ENCODE measurements around the gene PRTN3. TPM values are rescaled to one million over a fixed set of nuclear protein-coding genes. Genes with fewer than 3 reads are reported as not detected.

Gene PRTN3
- total RNA-seq, 1 donor from 2014 or later = not detected

DNA sequence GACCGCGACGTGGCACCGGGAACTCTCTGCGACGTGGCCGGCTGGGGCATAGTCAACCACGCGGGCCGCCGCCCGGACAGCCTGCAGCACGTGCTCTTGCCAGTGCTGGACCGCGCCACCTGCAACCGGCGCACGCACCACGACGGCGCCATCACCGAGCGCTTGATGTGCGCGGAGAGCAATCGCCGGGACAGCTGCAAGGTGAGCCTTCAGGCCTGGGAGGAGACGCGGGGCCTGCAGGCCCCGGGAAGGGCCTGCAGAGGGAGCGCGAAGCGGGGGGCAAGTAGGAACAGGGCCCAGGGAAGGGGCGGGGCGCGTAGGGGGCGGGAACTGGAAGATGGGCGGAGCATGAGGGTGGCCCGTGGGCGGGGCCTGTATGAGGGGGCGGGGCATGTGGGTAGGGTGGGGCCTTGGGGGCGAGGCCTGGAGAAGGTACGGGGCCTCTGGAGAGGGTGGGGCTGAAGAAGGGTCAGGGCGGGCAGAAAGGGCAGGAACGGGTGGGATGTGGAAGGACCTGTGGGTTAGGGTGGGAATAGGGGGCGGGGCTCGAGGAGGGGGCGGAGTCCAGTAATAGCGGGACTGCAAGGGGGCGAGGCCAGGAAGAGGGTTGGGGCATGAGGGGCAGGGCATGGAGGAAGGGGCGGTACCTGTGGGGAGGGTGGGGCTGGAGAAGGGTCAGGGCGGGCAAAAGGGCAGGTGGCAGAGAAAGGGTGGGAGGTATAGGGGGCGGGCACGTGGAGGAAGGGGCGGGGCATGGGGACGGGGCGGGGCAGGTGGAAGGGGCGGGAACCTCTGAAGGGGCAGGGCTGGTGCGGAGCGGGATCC is 21.2 kb downstream of the PRTN3 start:
- TF ChIP-seq, protein P1, sequence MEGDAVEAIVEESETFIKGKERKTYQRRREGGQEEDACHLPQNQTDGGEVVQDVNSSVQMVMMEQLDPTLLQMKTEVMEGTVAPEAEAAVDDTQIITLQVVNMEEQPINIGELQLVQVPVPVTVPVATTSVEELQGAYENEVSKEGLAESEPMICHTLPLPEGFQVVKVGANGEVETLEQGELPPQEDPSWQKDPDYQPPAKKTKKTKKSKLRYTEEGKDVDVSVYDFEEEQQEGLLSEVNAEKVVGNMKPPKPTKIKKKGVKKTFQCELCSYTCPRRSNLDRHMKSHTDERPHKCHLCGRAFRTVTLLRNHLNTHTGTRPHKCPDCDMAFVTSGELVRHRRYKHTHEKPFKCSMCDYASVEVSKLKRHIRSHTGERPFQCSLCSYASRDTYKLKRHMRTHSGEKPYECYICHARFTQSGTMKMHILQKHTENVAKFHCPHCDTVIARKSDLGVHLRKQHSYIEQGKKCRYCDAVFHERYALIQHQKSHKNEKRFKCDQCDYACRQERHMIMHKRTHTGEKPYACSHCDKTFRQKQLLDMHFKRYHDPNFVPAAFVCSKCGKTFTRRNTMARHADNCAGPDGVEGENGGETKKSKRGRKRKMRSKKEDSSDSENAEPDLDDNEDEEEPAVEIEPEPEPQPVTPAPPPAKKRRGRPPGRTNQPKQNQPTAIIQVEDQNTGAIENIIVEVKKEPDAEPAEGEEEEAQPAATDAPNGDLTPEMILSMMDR (IDR thresholded peaks at IDR 0.05) = no peak
- H3K27me3 Mint-ChIP-seq = peaks cover 7% of the 10 kb centered on the region

DNA sequence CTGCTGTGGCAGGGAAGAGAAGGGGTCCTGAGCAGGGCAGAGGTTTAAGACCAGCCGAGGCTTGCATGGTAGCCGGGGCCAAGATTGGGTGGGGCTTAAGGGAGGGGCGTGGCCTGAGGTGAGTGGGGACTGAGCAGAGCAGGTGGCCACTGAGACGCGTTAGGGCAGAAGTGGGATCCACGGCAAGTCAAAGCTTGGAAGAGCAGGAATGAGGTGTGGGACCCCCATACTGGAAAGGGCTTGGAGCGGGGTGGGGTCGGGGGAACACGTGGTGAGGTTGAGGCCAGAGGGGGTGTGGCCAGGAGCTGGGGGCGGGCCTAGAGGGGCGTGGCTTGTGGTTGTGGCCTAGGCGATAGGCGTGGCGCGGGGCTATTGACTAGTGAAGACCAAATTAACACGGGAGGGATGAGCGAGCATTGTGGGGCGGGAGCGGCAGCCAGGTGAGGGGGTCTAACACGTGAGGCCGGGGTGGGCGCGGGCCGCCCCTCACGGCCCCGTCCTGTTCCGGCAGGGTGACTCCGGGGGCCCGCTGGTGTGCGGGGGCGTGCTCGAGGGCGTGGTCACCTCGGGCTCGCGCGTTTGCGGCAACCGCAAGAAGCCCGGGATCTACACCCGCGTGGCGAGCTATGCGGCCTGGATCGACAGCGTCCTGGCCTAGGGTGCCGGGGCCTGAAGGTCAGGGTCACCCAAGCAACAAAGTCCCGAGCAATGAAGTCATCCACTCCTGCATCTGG is 21.9 kb downstream of the PRTN3 start:
- H3K4me1 Mint-ChIP-seq = peaks cover 16% of the 10 kb centered on the region
- CTCF ChIA-PET = interaction anchor here (0.6 to 2.9 kb wide), 7 partner anchors 44 to 407 kb away, joined by 3 to 34 read pairs (median 15); partner anchors contain the start of gene WDR18
- no peaks in the 10 kb centered on the region for H3K9me3 Mint-ChIP-seq
- ATAC-seq (ENCODE audit: low read depth) (peak; percentile 45), DNase-seq (peak; percentile 64)
- intact Hi-C loops (cut with micrococcal nuclease) = loop anchor here (1.0 to 2.0 kb wide), 7 partner anchors 31 to 138 kb away; partner anchors contain the start of genes GRIN3B, KISS1R, MED16 and PTBP1
- H3K27ac Mint-ChIP-seq = peak overlapping the region; percentile 46
- TF ChIP-seq, protein P1 (IDR thresholded peaks at IDR 0.05) = no peak
- H3K36me3 Mint-ChIP-seq (ENCODE audit: low read depth) = peaks cover 7% of the 10 kb centered on the region
- peaks cover 6% of the 10 kb centered on the region for H3K27me3 Mint-ChIP-seq
- POLR2A ChIA-PET = interaction anchor here (0.6 to 2.6 kb wide), 7 partner anchors 31 to 205 kb away, joined by 3 to 52 read pairs (median 10); partner anchors contain the start of genes ARHGAP45, KISS1R, MED16 and R3HDM4
- H3K4me3 Mint-ChIP-seq = peak overlapping the region; percentile 72

More for the DNA sequence above, 21.2 kb downstream of the PRTN3 start:
- Mint-ChIP-seq H3K36me3 (ENCODE audit: low read depth) (peaks cover 2% of the 10 kb centered on the region), H3K4me3 (peak overlapping the region; percentile 55), H3K4me1 (peaks cover 19% of the 10 kb centered on the region), H3K9me3 (no peaks in the 10 kb centered on the region), H3K27ac (no peak overlapping the region)
- intact Hi-C loops (cut with micrococcal nuclease) = loop anchor here (1.0 to 2.0 kb wide), 4 partner anchors 31 to 139 kb away; partner anchors contain the start of genes GRIN3B, MED16, PTBP1 and RNU6-9
- POLR2A ChIA-PET = interaction anchor here (0.6 to 2.6 kb wide), 7 partner anchors 31 to 267 kb away, joined by 3 to 52 read pairs (median 6); partner anchors contain the start of genes MED16, R3HDM4 and RNU6-9
- DNase-seq (peak; percentile 43), ATAC-seq (ENCODE audit: low read depth) (peak; percentile 35)
- CTCF ChIA-PET = interaction anchor here (2.9 kb wide), 1 partner anchor 58 kb away, joined by 25 read pairs; no protein-coding TSS in a partner anchor

DNA sequence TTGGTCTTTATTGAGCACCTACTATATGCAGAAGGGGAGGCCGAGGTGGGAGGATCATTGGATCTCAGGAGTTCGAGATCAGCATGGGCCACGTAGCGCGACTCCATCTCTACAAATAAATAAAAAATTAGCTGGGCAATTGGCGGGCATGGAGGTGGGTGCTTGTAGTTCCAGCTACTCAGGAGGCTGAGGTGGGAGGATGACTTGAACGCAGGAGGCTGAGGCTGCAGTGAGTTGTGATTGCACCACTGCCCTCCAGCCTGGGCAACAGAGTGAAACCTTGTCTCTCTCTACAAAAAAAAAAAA is 22.5 kb downstream of the PRTN3 start:
- H3K27ac Mint-ChIP-seq = no peak overlapping the region
- CTCF ChIA-PET = interaction anchor here (0.7 to 2.9 kb wide), 15 partner anchors 30 to 204 kb away, joined by 3 to 34 read pairs (median 5); partner anchors contain the start of genes ARHGAP45, KISS1R, R3HDM4 and RNU6-2
- DNase-seq (no peak), ATAC-seq (ENCODE audit: low read depth) (no peak)
- no peaks in the 10 kb centered on the region for H3K9me3 Mint-ChIP-seq
- H3K36me3 Mint-ChIP-seq (ENCODE audit: low read depth) = peaks cover 9% of the 10 kb centered on the region
- intact Hi-C loops (cut with micrococcal nuclease) = loop anchor here (1.0 to 2.0 kb wide), 5 partner anchors 54 to 138 kb away; partner anchors contain the start of genes GRIN3B, KISS1R, PTBP1 and WDR18
- peaks cover 16% of the 10 kb centered on the region for H3K4me1 Mint-ChIP-seq
- H3K27me3 Mint-ChIP-seq = peaks cover 6% of the 10 kb centered on the region
- TF ChIP-seq, protein P1 (IDR thresholded peaks at IDR 0.05) = no peak
- peak overlapping the region; percentile 72 for H3K4me3 Mint-ChIP-seq
- POLR2A ChIA-PET = interaction anchor here (0.6 to 2.6 kb wide), 17 partner anchors 10 to 605 kb away, joined by 3 to 52 read pairs (median 6); partner anchors contain the start of genes ARHGAP45, KISS1R, MED16 and R3HDM4

DNA sequence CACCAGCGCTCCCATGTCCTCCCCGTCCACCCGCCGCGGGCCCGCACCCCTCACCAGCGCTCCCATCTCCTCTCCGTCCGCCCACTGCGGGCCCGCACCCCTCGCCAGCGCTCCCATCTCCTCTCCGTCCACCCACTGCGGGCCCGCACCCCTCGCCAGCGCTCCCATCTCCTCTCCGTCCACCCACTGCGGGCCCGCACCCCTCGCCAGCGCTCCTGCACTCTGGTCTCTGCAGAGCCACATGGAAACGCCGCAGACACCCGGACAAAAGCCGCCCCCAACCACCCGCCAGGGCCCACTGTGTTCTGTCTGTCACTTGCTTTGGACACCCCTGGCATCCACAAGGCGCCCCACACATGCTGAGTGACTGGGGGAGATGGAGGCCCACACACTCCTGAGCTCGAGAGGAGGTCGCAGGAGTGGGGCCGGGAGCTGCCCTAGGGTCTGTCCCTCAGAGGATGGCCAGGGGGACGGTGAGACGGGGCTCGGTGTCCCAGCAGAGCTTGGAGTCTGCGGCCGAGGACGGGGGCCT is 26.0 kb downstream of the PRTN3 start:
- Mint-ChIP-seq H3K27me3 (peaks cover 3% of the 10 kb centered on the region), H3K27ac (no peak overlapping the region), H3K4me3 (no peak overlapping the region), H3K9me3 (no peaks in the 10 kb centered on the region), H3K36me3 (ENCODE audit: low read depth) (peaks cover 31% of the 10 kb centered on the region), H3K4me1 (peaks cover 14% of the 10 kb centered on the region)
- ATAC-seq (ENCODE audit: low read depth) (no peak), DNase-seq (no peak)
- TF ChIP-seq, protein P1 (IDR thresholded peaks at IDR 0.05) = no peak
- intact Hi-C loops (cut with micrococcal nuclease) = no loop called here
- POLR2A ChIA-PET = interaction anchor here (2.1 kb wide), 1 partner anchor 26 kb away, joined by 7 read pairs; the partner anchor contains the start of genes MED16 and RNU6-9
- CTCF ChIA-PET = interaction anchor here (1.2 kb wide), 1 partner anchor 117 kb away, joined by 3 read pairs; the partner anchor contains the start of gene WDR18
